Endodermal cell (in vitro differentiated cells): ENCODE results near the gene IPPK. TPM values are rescaled to one million over a fixed set of nuclear protein-coding genes. Genes with fewer than 3 reads are reported as not detected.

ENCODE experiments used
- DNase-seq: peaks from one replicate; pipeline ENCODE4 v3.0.0-alpha.2; 2017
- H3K27ac ChIP-seq: 2 replicates; pipeline ENCODE4 v1.5.1; 2013; ENCODE audit warnings: mild to moderate bottlenecking, low read depth, low read length, moderate library complexity
- H3K27me3 ChIP-seq: 2 replicates; pipeline ENCODE4 v1.6.1; 2013; ENCODE audit warnings: mild to moderate bottlenecking, low read length, moderate library complexity; ENCODE audit not compliant: insufficient read depth, control insufficient read depth, poor library complexity, severe bottlenecking
- H3K36me3 ChIP-seq: 2 replicates; pipeline ENCODE4 v1.7.0; 2013; ENCODE audit warnings: mild to moderate bottlenecking, low read length, moderate library complexity; ENCODE audit not compliant: control insufficient read depth, insufficient read depth
- H3K4me1 ChIP-seq: one replicate; pipeline ENCODE4 v1.7.0; 2013; ENCODE audit warnings: low read length; ENCODE audit not compliant: control insufficient read depth, insufficient read depth
- H3K4me3 ChIP-seq: 2 replicates; pipeline ENCODE4 v1.5.1; 2013; ENCODE audit warnings: mild to moderate bottlenecking, low read length, moderate library complexity
- H3K9ac ChIP-seq: 2 replicates; pipeline ENCODE4 v1.6.1; 2013; ENCODE audit warnings: mild to moderate bottlenecking, low read length, moderate library complexity; ENCODE audit not compliant: poor library complexity, severe bottlenecking; ENCODE audit errors: extremely low read depth
- H3K9me3 ChIP-seq: 2 replicates; pipeline ENCODE4 v1.6.1; 2013; ENCODE audit warnings: mild to moderate bottlenecking, low read length, moderate library complexity; ENCODE audit not compliant: control insufficient read depth
- H3K27ac Mint-ChIP-seq: 2 replicates; pipeline ENCODE4 v1.8.0; 2020; ENCODE audit warnings: mixed read lengths
- H3K27me3 Mint-ChIP-seq: 2 replicates; pipeline ENCODE4 v1.8.0; 2021; ENCODE audit warnings: mild to moderate bottlenecking, mixed read lengths; ENCODE audit not compliant: insufficient read depth
- H3K36me3 Mint-ChIP-seq: 2 replicates; pipeline ENCODE4 v1.8.0; 2020; ENCODE audit warnings: low read depth, mixed read lengths
- H3K4me1 Mint-ChIP-seq: 2 replicates; pipeline ENCODE4 v1.8.0; 2020; ENCODE audit warnings: mixed read lengths
- H3K4me3 Mint-ChIP-seq: 2 replicates; pipeline ENCODE4 v1.8.0; 2020; ENCODE audit warnings: mild to moderate bottlenecking, moderate library complexity, mixed read lengths
- H3K9me3 Mint-ChIP-seq: 2 replicates; pipeline ENCODE4 v1.8.0; 2020; ENCODE audit warnings: mild to moderate bottlenecking, mixed read lengths
- CTCF ChIP-seq: fragments of 200-600 bp; sonication (generic); conservative IDR thresholded peaks from 2 replicates; pipeline ENCODE4 v1.5.0; 2021; ENCODE audit warnings: antibody characterized with exemption, mild to moderate bottlenecking
- WGBS, 2 experiments: methylation state at CpG; one replicate each; pipeline versions ENCODE4 v1.1.5 to v1.1.7; 2013; ENCODE audit warnings: missing lambda C conversion rate in 2 of 2, mixed read lengths in 1 of 2; ENCODE audit not compliant: insufficient coverage in 1 of 2, insufficient read length in 1 of 2; 5-methylcytosine and 5-hydroxymethylcytosine counted together
- total RNA-seq, 2 donors: library from RNA; stranded (reverse); fragmentation: NEBNext Ultra II Directional in 1 of 2; extraction: Animal tissue kit (Norgen Biotek cat#: 25700) in 1 of 2; gene quantifications; 2 replicates in 1 of 2; 3 replicates in 1 of 2; pipeline ENCODE4 v1.2.1, GENCODE V29; 2021

Gene IPPK
- total RNA-seq, 2 donors from 2014 or later: 9.3 TPM

GRCh38 chr9:92679413-92680165, 9.7 kb upstream of the IPPK start:
- WGBS, 2 experiments: 72 to 87% methylated on average over 10 to 14 of the region's 14 CpGs
- H3K9me3 Mint-ChIP-seq: no peaks in the 10 kb centered on the region
- H3K27me3 ChIP-seq: no peaks in the 10 kb centered on the region
- no peak overlapping the region for H3K27ac ChIP-seq
- H3K4me3 ChIP-seq: no peak overlapping the region
- H3K9ac ChIP-seq: no peak overlapping the region
- H3K4me1 Mint-ChIP-seq: no peaks in the 10 kb centered on the region
- peak; percentile 45 for DNase-seq
- no peaks in the 10 kb centered on the region for H3K27me3 Mint-ChIP-seq
- H3K9me3 ChIP-seq: no peaks in the 10 kb centered on the region
- H3K4me3 Mint-ChIP-seq: no peak overlapping the region
- no peaks in the 10 kb centered on the region for H3K4me1 ChIP-seq
- no peaks in the 10 kb centered on the region for H3K36me3 ChIP-seq
- H3K36me3 Mint-ChIP-seq: no peaks in the 10 kb centered on the region
- no peak overlapping the region for H3K27ac Mint-ChIP-seq
- no peak for TF ChIP-seq CTCF

- Histone ChIP-seq H3K36me3 (no peaks in the 10 kb centered on the region), H3K4me3 (peak overlapping the region; percentile 98), H3K9me3 (no peaks in the 10 kb centered on the region), H3K9ac (no peak overlapping the region), H3K27me3 (no peaks in the 10 kb centered on the region), H3K27ac (no peak overlapping the region), H3K4me1 (no peaks in the 10 kb centered on the region)
- Mint-ChIP-seq H3K27me3 (no peaks in the 10 kb centered on the region), H3K9me3 (no peaks in the 10 kb centered on the region), H3K36me3 (no peaks in the 10 kb centered on the region), H3K27ac (peak overlapping the region; percentile 81), H3K4me1 (peaks cover 5% of the 10 kb centered on the region), H3K4me3 (peak overlapping the region; percentile 96)
- peak; percentile 68 for DNase-seq
- WGBS, 2 experiments: 94 to 100% methylated on average over 1 to 4 of the region's 4 CpGs
- no peak for TF ChIP-seq CTCF
Observed at GRCh38 chr9:92671323-92671722, 1.4 kb upstream of the IPPK start.

GRCh38 chr9:92669527-92669889, 423 bp downstream of the IPPK start:
- TF ChIP-seq CTCF: no peak
- Histone ChIP-seq H3K27ac (peak overlapping the region; percentile 16), H3K9ac (peak overlapping the region; percentile 87), H3K4me1 (no peaks in the 10 kb centered on the region), H3K9me3 (no peaks in the 10 kb centered on the region), H3K27me3 (no peaks in the 10 kb centered on the region), H3K36me3 (no peaks in the 10 kb centered on the region), H3K4me3 (peak overlapping the region; percentile 98)
- peak overlapping the region; percentile 86 for H3K27ac Mint-ChIP-seq
- 0 to 1% methylated on average over 14 to 29 of the region's 29 CpGs for WGBS, 2 experiments
- H3K36me3 Mint-ChIP-seq: peaks cover 4% of the 10 kb centered on the region
- no peaks in the 10 kb centered on the region for H3K27me3 Mint-ChIP-seq
- H3K4me3 Mint-ChIP-seq: peak overlapping the region; percentile 96
- H3K4me1 Mint-ChIP-seq: peaks cover 10% of the 10 kb centered on the region
- H3K9me3 Mint-ChIP-seq: no peaks in the 10 kb centered on the region
- DNase-seq: peak; percentile 75
